Measurements from ENCODE around the gene PDP2. TPM values are rescaled to one million over a fixed set of nuclear protein-coding genes. Genes with fewer than 3 reads are reported as not detected.

The PDP2 gene
- total and polyA plus RNA-seq, 12 donors, result 1.2 to 5.7 (median 3.5) TPM

- intact Hi-C loops (cut with DNase I), result loop anchor here in 2 of 10 donors (1.0 kb wide), 2 partner anchors 15 to 19 kb away; partner anchors contain the start of gene RRAD (in 1 of the 2)
- ATAC-seq, result peak; percentile 1 to 51 (median 32)
- WGBS, 2 donors, result 55 to 62% methylated on average over 11 of the region's 11 CpGs
- Histone ChIP-seq H3K4me3 (peak overlapping the region in 4 of 10 donors; percentile 32 to 49 (median 42)), H3K4me1 (peaks cover 17 to 78% (median 44%) of the 10 kb centered on the region in 9 donors), H3K36me3 (no peaks in the 10 kb centered on the region), H3K27ac (peak overlapping the region; percentile 76 to 99 (median 95)), H3K27me3 (no peaks in the 10 kb centered on the region), H3K9me3 (no peaks in the 10 kb centered on the region)
- TF ChIP-seq CTCF (IDR thresholded peaks at IDR 0.05), result no peak
- peak; percentile 62 to 88 for DNase-seq
Observed at GRCh38 chr16:66905633-66906539, 25.6 kb downstream of the PDP2 start.

- no peaks in the 10 kb centered on the region for H3K27me3 ChIP-seq
- intact Hi-C loops (cut with DNase I), result loop anchor here in 1 of 10 donors (1.0 kb wide), 1 partner anchor 14 kb away; no protein-coding TSS in a partner anchor
- DNase-seq (peak in 1 of 2 donors; percentile 32), ATAC-seq (peak in 3 of 8 donors; percentile 3 to 14 (median 3))
- no peaks in the 10 kb centered on the region for H3K36me3 ChIP-seq
- no peak for TF ChIP-seq CTCF (IDR thresholded peaks at IDR 0.05)
- H3K4me3 ChIP-seq, result no peak overlapping the region
- H3K27ac ChIP-seq, result peak overlapping the region; percentile 26 to 99 (median 95)
- no peaks in the 10 kb centered on the region for H3K9me3 ChIP-seq
- H3K4me1 ChIP-seq, result peaks cover 14 to 66% (median 35%) of the 10 kb centered on the region in 9 donors
- 36 to 42% methylated on average over 7 of the region's 7 CpGs for WGBS, 2 donors
Observed at GRCh38 chr16:66906916-66907836, 26.9 kb downstream of the PDP2 start.

GRCh38 chr16:66908116-66908515 lies 27.8 kb downstream of the PDP2 start:
- Histone ChIP-seq H3K27ac (peak overlapping the region in 4 of 10 donors; percentile 92 to 99 (median 96)), H3K27me3 (no peaks in the 10 kb centered on the region), H3K4me1 (peaks cover 14 to 58% (median 32%) of the 10 kb centered on the region in 9 donors), H3K36me3 (no peaks in the 10 kb centered on the region), H3K9me3 (no peaks in the 10 kb centered on the region), H3K4me3 (no peak overlapping the region)
- TF ChIP-seq CTCF (IDR thresholded peaks at IDR 0.05), result no peak
- intact Hi-C loops (cut with DNase I), result no loop called here
- 88 to 93% methylated on average over 3 of the region's 3 CpGs for WGBS, 2 donors
- ATAC-seq, result no peak
- DNase-seq, result no peak

Measured in heart right ventricle (tissue), 16 donors.